H1 (cell line): ENCODE data around the gene ANKRD2. TPM values are rescaled to one million over a fixed set of nuclear protein-coding genes. Genes with fewer than 3 reads are reported as not detected.

Source experiments
- CTCF ChIA-PET: fragments of 300-600 bp; sonication (Branson Sonifier 250); formaldehyde crosslinking; loops from one replicate; lab custom pipeline; 2021; ENCODE audit not compliant: partially characterized antibody; lab: Charles Lee
- POLR2A ChIA-PET: fragments of 300-600 bp; sonication (Branson Sonifier 250); formaldehyde crosslinking; loops from one replicate; lab custom pipeline; 2021; ENCODE audit warnings: inconsistent platforms; ENCODE audit not compliant: partially characterized antibody; lab: Charles Lee
- DNase-seq, 2 experiments: peaks; one replicate each; pipeline versions ENCODE4 v3.0.0 to v3.0.0-alpha.2; 2010 to 2022; ENCODE audit warnings: low spot score in 2 of 2, low read depth in 1 of 2, mixed read lengths in 1 of 2
- FAIRE-seq: peaks from 2 replicates; lab custom pipeline; 2011; peaks lifted over from hg19 to GRCh38; lab: Jason Lieb, UNC
- H2AFZ ChIP-seq: 2 replicates; pipeline ENCODE4 v1.8.1; 2012; ENCODE audit warnings: low read length, inconsistent platforms
- H2AK5ac ChIP-seq: 2 replicates; pipeline ENCODE4 v1.6.1; 2013; ENCODE audit warnings: low read depth, low read length
- H2BK120ac ChIP-seq: replicated peaks from 2 replicates; pipeline ENCODE3; 2013; ENCODE audit warnings: low read depth, low read length, inconsistent platforms
- H2BK12ac ChIP-seq: 2 replicates; pipeline ENCODE4 v1.6.1; 2013; ENCODE audit warnings: low read depth, low read length
- H2BK15ac ChIP-seq: 2 replicates; pipeline ENCODE4 v1.6.1; 2013; ENCODE audit warnings: low read length
- H2BK20ac ChIP-seq: 2 replicates; pipeline ENCODE4 v1.6.1; 2013; ENCODE audit warnings: low read length
- H2BK5ac ChIP-seq: 2 replicates; pipeline ENCODE4 v1.6.1; 2013; ENCODE audit warnings: low read depth, low read length
- H3K14ac ChIP-seq: 2 replicates; pipeline ENCODE4 v1.6.1; 2013; ENCODE audit warnings: inconsistent platforms; ENCODE audit not compliant: insufficient read length
- H3K18ac ChIP-seq: 2 replicates; pipeline ENCODE4 v1.6.1; 2013; ENCODE audit warnings: low read length; ENCODE audit errors: extremely low read depth
- H3K23ac ChIP-seq: 2 replicates; pipeline ENCODE4 v1.6.1; 2013; ENCODE audit warnings: inconsistent platforms; ENCODE audit not compliant: insufficient read length
- H3K23me2 ChIP-seq: 2 replicates; pipeline ENCODE4 v1.6.1; 2013; ENCODE audit warnings: low read depth, low read length
- H3K27ac ChIP-seq: 2 replicates; pipeline ENCODE4 v1.6.1; 2011; ENCODE audit warnings: low read depth, low read length, inconsistent platforms
- H3K27me3 ChIP-seq, 4 experiments: replicated peaks in 1 of 4; 1 replicate in 1 of 4; 2 replicates in 3 of 4; pipeline versions ENCODE4 v1.6.1 to v1.8.1; 2011 to 2013; ENCODE audit warnings: low read length in 3 of 4, mild to moderate bottlenecking in 3 of 4, inconsistent platforms in 2 of 4, mixed read lengths in 2 of 4, moderate library complexity in 1 of 4; ENCODE audit not compliant: control insufficient read depth in 3 of 4, insufficient read depth in 3 of 4; ENCODE audit errors: extremely low read depth in 1 of 4
- H3K36me3 ChIP-seq, 4 experiments: 2 replicates each; pipeline versions ENCODE4 v1.6.1 to v1.8.1; 2011 to 2013; ENCODE audit warnings: mild to moderate bottlenecking in 4 of 4, low read length in 3 of 4, moderate library complexity in 2 of 4, control low read depth in 1 of 4, inconsistent platforms in 1 of 4; ENCODE audit not compliant: insufficient read depth in 4 of 4, control insufficient read depth in 2 of 4
- H3K4ac ChIP-seq: replicated peaks from 2 replicates; pipeline ENCODE3; 2013; ENCODE audit warnings: low read length, low read depth, mixed read lengths, inconsistent platforms; ENCODE audit not compliant: insufficient read length
- H3K4me1 ChIP-seq, 4 experiments: replicated peaks in 1 of 4; 1 replicate in 1 of 4; 2 replicates in 3 of 4; pipeline versions ENCODE4 v1.6.1 to v1.8.1; 2011 to 2013; ENCODE audit warnings: low read length in 3 of 4, inconsistent platforms in 2 of 4, mixed read lengths in 1 of 4; ENCODE audit not compliant: insufficient read depth in 4 of 4, control insufficient read depth in 3 of 4
- H3K4me2 ChIP-seq, 2 experiments: 2 replicates each; pipeline versions ENCODE4 v1.6.1 to v1.8.1; 2011 to 2013; ENCODE audit warnings: low read depth in 2 of 2, low read length in 2 of 2, control low read depth in 1 of 2, inconsistent platforms in 1 of 2, mild to moderate bottlenecking in 1 of 2; ENCODE audit not compliant: insufficient read depth in 1 of 2
- H3K4me3 ChIP-seq, 4 experiments: fragments of 200-600, 300-600 bp in 1 of 4; sonication (generic), shearing (Covaris generic), sonication (Bioruptor Twin) in 1 of 4; 2 replicates each; pipeline versions ENCODE4 v1.5.1 to v1.8.1; 2011 to 2016; ENCODE audit warnings: low read length in 4 of 4, low read depth in 3 of 4, control low read depth in 2 of 4, inconsistent platforms in 2 of 4, mild to moderate bottlenecking in 2 of 4, mixed read lengths in 1 of 4, moderate library complexity in 1 of 4; ENCODE audit not compliant: insufficient read depth in 2 of 4; ENCODE audit errors: extremely low read depth in 1 of 4
- H3K56ac ChIP-seq: replicated peaks from 2 replicates; pipeline ENCODE3; 2013; ENCODE audit warnings: low read depth, mild to moderate bottlenecking, mixed read lengths, low read length, inconsistent platforms; ENCODE audit not compliant: insufficient read length
- H3K79me1 ChIP-seq: 2 replicates; pipeline ENCODE4 v1.6.1; 2013; ENCODE audit warnings: low read depth, low read length, control low read depth
- H3K79me2 ChIP-seq, 2 experiments: 2 replicates each; pipeline versions ENCODE4 v1.6.1 to v1.8.1; 2012 to 2013; ENCODE audit warnings: low read length in 2 of 2, mild to moderate bottlenecking in 2 of 2, inconsistent platforms in 1 of 2; ENCODE audit not compliant: insufficient read depth in 2 of 2, control insufficient read depth in 1 of 2
- H3K9ac ChIP-seq, 4 experiments: replicated peaks in 1 of 4; 1 replicate in 1 of 4; 2 replicates in 3 of 4; pipeline versions ENCODE4 v1.6.1 to v1.8.1; 2011 to 2013; ENCODE audit warnings: low read depth in 3 of 4, low read length in 3 of 4, control low read depth in 2 of 4, mild to moderate bottlenecking in 2 of 4, moderate library complexity in 2 of 4, inconsistent platforms in 1 of 4; ENCODE audit errors: extremely low read depth in 1 of 4
- H3K9me3 ChIP-seq, 2 experiments: 2 replicates each; pipeline versions ENCODE4 v1.6.1 to v1.8.1; 2012 to 2013; ENCODE audit warnings: mild to moderate bottlenecking in 2 of 2, moderate library complexity in 2 of 2, control low read depth in 1 of 2, inconsistent platforms in 1 of 2, low read depth in 1 of 2, low read length in 1 of 2, mixed read lengths in 1 of 2; ENCODE audit not compliant: insufficient read depth in 2 of 2
- H4K20me1 ChIP-seq, 2 experiments: replicated peaks in 1 of 2; 2 replicates each; pipeline versions ENCODE3 to v1.8.1; 2011 to 2013; ENCODE audit warnings: inconsistent platforms in 2 of 2, low read length in 2 of 2, mild to moderate bottlenecking in 1 of 2; ENCODE audit not compliant: insufficient read depth in 2 of 2, control insufficient read depth in 1 of 2
- H4K5ac ChIP-seq: 2 replicates; pipeline ENCODE4 v1.6.1; 2013; ENCODE audit warnings: low read length, low read depth, mixed read lengths, inconsistent platforms; ENCODE audit not compliant: insufficient read length
- H4K8ac ChIP-seq: 2 replicates; pipeline ENCODE4 v1.8.0; 2013; ENCODE audit warnings: mild to moderate bottlenecking, moderate library complexity, low read length, inconsistent platforms; ENCODE audit not compliant: insufficient read depth; ENCODE audit errors: extremely low read depth
- H4K91ac ChIP-seq: replicated peaks from 2 replicates; pipeline ENCODE3; 2013; ENCODE audit warnings: low read length, mixed read lengths, inconsistent platforms; ENCODE audit not compliant: insufficient read length
- CTBP2 ChIP-seq: IDR thresholded peaks from 2 replicates; pipeline ENCODE4 v1.7.0; 2011; ENCODE audit warnings: borderline replicate concordance, mild to moderate bottlenecking, moderate library complexity, mixed read lengths, low read length; ENCODE audit not compliant: insufficient read depth, insufficient read length
- WGBS, 2 experiments: shearing (Covaris generic) in 1 of 2; methylation state at CpG; one replicate each; pipeline versions ENCODE4 v1.1.6 to v1.1.7; 2013 to 2015; ENCODE audit warnings: low lambda C conversion rate in 2 of 2, mixed read lengths in 2 of 2, inconsistent platforms in 1 of 2, low coverage in 1 of 2, missing lambda C conversion rate in 1 of 2; ENCODE audit not compliant: insufficient replicate concordance in 2 of 2, insufficient coverage in 1 of 2, insufficient read length in 1 of 2; ENCODE audit errors: extremely low coverage in 1 of 2, missing lambda C conversion rate in 1 of 2; 5-methylcytosine and 5-hydroxymethylcytosine counted together
- polyA plus RNA-seq, 7 experiments: library from polyadenylated mRNA; depleted of rRNA in 3 of 7; stranded (reverse) in 5 of 7; unstranded in 2 of 7; fragments of >200 nt in 5 of 7; fragments of 200-250 nt in 2 of 7; gene quantifications; 1 replicate in 5 of 7; 2 replicates in 1 of 7; 4 replicates in 1 of 7; pipeline versions ENCODE4 v1.2.1 to v1.2.3, GENCODE V29; 2011 to 2013; ENCODE audit warnings: missing spikeins in 2 of 7, mixed read lengths in 2 of 7
- total RNA-seq: library from RNA; stranded (reverse); fragmentation: NEBNext Ultra II Directional; extraction: Animal tissue kit (Norgen Biotek cat#: 25700); gene quantifications from 2 replicates; pipeline ENCODE4 v1.2.1, GENCODE V29; 2021

The ANKRD2 gene
- total and polyA plus RNA-seq, 2 of the 8 experiments (the other 6 are each of a cell fraction or from before 2014, with no cell fraction given), result not detected

DNA sequence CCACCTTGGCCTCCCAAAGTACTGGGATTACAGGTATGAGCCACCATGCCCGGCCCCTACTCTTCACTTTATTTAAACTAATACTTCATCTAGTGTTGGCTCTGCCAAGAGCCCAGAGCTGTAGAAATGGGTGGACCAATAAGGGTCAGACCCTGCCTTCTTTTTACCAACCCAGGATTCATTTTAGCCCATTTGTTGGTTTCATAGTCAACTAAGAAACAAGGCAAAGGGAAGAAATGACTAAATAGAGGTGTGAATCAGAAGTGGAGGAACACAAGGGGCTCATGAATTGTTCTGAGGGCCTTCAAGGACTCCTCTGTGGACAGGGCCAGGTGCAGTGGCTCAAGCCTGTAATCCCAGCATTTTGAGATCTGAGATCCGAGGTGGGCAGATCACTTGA is 1.1 kb downstream of the ANKRD2 start:
- POLR2A ChIA-PET, result no interaction called here

More for the DNA sequence above, 1.1 kb downstream of the ANKRD2 start:
- no peak for TF ChIP-seq CTBP2
- Histone ChIP-seq H2AFZ (no peak overlapping the region), H3K9ac (no peak overlapping the region), H2BK12ac (no peak overlapping the region), H3K27me3 (no peaks in the 10 kb centered on the region; a peak in 1 of 7 replicates), H2BK20ac (no peak overlapping the region), H3K56ac (no peak overlapping the region), H4K91ac (no peak overlapping the region), H3K79me2 (no peaks in the 10 kb centered on the region), H3K79me1 (no peaks in the 10 kb centered on the region), H2AK5ac (no peak overlapping the region), H3K4me3 (no peak overlapping the region), H3K4ac (no peak overlapping the region), H4K20me1 (peaks cover 0 to 2% of the 10 kb centered on the region in 2 experiments), H3K9me3 (no peaks in the 10 kb centered on the region), H4K5ac (no peak overlapping the region), H2BK15ac (no peak overlapping the region), H3K23ac (no peak overlapping the region), H3K36me3 (peaks cover 0 to 14% (median 2%) of the 10 kb centered on the region in 4 experiments; a peak in 4 of 8 replicates), H3K18ac (no peak overlapping the region), H4K8ac (no peak overlapping the region), H3K27ac (no peak overlapping the region), H3K4me1 (peaks cover 2 to 6% (median 4%) of the 10 kb centered on the region in 4 experiments; a peak in 3 of 7 replicates), H2BK5ac (no peak overlapping the region), H3K4me2 (no peak overlapping the region), H2BK120ac (no peak overlapping the region), H3K14ac (no peak overlapping the region), H3K23me2 (no peaks in the 10 kb centered on the region)
- CTCF ChIA-PET, result interaction anchor here (1.0 to 12.9 kb wide), 11 partner anchors 10 to 113 kb away, joined by 4 to 169 read pairs (median 15); partner anchors contain the start of genes C10orf62 and HOGA1
- DNase-seq, result no peak
- FAIRE-seq, result no peak
- WGBS, 2 experiments, result 77% methylated on average over 2 of the region's 2 CpGs; no CpG with 5 or more reads in 1 of the 2 experiments
